Measurements from ENCODE around the gene OR6T1. TPM values are rescaled to one million over a fixed set of nuclear protein-coding genes. Genes with fewer than 3 reads are reported as not detected.

OR6T1 gene, protein sequence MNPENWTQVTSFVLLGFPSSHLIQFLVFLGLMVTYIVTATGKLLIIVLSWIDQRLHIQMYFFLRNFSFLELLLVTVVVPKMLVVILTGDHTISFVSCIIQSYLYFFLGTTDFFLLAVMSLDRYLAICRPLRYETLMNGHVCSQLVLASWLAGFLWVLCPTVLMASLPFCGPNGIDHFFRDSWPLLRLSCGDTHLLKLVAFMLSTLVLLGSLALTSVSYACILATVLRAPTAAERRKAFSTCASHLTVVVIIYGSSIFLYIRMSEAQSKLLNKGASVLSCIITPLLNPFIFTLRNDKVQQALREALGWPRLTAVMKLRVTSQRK
- not detected for polyA plus RNA-seq (ENCODE audit: insufficient read length)
- long read RNA-seq, donor 1, partial matches to known transcripts, result 0 of 1 reads
- long read RNA-seq, donor 1, other reads (novel, unspliced or antisense), result 0 of 1 reads
- long read RNA-seq, donor 2, result 0 reads
- long read RNA-seq, donor 3, result 0 reads
- long read RNA-seq, donor 4, result 0 reads
- long read RNA-seq, donor 5, result 0 reads
- long read RNA-seq, donor 6, result 0 reads
- long read RNA-seq, donor 7, result 0 reads
- long read RNA-seq, donor 8, result 0 reads

DNA sequence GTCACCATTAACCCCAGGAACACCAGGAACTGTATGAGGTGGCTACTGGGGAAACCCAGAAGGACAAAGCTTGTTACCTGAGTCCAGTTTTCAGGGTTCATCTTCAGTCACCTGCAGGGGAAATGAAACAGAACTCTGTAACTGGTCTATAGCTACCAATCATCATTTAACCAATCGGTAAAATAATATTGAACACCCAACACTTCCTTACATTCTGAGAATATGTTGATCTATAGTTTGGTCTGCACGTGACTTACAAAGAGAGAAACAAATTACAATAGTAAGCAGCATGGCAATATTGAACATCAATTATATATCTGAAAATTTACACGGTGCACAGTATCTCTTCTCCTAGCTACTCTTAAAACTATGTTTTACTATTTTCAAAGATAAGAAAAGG is at the start of gene OR6T1:
OR6T1 (minus strand) TSS at position 101 of the 400 bp plus-strand sequence; CDS start at position 101, 0 bp downstream.
- no peak for DNase-seq

DNA sequence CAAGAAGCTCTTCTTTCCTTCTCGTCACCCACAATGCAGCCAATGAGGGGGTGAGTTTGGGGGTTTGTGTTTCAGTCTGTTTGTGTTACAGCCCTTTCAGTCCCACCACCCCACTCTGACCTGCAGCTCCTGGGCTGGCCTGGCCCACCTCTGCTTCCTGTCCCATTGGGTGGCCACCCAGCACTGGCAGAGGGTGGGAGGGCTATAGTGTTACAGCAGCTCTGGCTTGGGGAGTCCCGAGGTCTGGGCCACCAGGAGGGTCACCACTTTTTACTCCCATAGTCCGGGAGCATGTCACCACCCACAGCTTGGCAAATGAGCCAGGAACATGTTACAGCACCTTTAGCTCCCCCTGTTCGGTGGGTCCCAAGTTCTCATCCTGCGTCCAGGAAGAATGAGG is 35.7 kb upstream of the OR6T1 start:
- no peak for DNase-seq

DNA sequence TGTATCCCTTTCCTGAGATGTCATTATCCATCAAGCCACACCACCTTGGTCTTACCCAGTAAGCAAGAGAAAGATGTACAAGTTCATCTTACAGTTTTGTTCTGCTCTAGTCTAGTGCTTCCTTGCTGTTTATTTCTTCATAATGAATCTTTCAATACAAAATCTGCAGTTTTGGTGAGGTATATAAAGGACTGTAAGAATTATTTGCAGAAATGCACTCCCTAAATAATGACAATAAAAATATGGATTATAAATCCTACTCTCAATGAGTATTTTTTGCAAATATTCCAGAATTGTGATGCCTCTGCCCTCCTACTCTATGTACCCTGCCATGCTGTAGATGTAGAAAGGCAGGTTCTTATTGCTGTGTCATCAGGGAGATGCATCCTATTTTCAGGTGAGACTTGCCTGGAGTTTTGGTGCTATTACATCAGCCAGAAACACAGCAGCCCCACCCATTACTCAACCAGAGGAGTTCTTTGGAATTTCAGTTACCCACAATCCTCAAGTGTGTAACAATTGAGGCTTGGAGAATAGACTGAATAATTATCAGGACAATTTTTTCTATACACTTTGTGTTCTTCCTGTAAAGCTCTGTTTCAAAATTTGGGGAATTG is 34.2 kb upstream of the OR6T1 start, which contains the start of gene OR10S1:
OR10S1 (minus strand) TSS at position 51 of the 617 bp plus-strand sequence. CDS start 117 bp downstream, outside the sequence.
- no peak for DNase-seq

DNA sequence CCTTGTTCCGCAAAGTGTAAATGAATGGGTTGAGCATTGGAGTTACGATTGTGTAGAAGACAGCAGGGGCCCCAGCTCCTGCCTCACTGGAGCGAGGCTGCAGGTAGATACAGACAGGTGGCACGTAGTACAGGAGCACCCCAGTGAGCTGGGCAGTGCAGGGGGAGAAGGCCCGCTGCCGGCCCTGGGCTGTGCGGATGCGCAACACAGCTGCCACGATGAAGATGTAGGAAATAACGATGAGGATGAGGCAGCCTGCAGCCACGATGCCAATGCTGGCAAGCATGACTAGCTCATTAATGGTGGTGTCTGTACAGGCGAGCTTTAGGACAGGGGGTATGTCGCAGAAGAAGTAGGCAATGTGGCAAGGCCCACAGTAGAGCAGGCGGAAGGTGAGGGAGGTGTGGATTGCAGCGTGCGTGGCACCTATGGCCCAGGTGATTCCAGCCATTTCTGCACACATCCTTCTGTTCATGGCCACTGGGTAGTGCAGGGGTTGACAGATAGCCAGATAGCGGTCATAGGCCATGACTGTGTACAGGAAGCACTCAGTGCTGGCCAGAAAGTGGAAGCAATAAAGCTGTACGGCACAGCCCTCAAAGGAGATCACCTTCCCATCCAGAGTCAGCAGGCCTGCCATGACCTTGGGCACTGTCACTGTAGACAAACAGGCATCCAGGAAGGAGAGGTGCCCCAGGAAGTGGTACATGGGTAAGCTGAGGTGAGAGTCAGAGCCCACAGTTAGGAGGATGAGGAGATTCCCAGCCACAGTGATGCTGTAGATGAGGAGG is 33.3 kb upstream of the OR6T1 start:
- DNase-seq, result no peak

DNA sequence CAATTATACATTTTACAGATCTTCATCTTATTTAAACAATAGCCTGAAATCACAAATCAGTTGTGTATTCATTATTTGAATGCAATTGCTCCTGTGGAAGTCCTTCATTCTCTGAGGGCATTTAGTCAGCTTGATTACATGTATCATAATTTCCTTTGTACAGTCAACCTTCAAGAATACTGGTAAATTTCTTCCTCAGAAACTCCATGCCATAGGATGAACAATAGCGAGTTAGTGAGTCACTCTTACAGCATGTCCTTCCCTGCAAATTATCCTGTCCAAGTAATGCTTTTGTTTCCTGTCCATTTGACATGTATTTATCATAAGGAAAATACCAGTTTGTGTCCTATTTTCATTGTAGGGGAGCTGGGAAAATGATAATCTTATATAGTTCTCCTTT is 30.2 kb upstream of the OR6T1 start:
- no peak for DNase-seq

DNA sequence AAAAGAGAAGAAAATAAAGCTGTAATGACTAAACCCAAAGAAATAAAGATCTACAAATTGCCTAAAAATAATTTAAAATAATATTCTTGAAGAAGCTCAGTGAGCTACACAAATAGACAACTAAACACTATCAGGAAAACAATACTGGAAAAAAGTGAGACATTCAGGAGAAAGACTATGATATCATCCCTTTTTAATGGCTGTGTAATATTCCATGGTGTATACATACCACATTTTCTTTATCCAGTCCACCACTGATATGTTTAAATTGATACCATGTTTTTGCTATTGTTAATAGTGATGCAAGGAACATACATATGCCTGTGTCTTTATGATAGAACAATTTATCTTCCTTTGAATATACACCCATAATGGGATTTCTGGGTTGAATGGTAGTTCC is 13.1 kb upstream of the OR6T1 start:
- DNase-seq, result no peak

DNA sequence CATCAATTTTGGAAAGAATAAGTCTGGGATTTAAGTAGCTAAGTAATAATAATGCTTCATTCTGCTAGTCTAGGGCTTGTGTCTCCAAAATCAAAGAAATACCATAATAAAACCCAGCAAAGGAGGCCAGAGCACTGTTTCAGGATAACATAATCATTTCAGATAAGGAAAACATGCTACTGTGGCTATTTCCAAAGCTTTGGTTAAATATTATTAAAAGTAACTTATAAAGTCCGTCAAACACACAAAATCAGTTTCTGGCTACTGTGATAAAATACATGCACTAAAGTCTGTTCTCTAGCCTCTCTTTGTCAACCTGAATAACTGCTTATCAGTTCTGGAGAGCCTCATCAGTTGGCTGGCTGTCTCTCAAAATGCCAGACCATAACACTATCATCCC is 1.5 kb upstream of the OR6T1 start:
- DNase-seq, result no peak

DNA sequence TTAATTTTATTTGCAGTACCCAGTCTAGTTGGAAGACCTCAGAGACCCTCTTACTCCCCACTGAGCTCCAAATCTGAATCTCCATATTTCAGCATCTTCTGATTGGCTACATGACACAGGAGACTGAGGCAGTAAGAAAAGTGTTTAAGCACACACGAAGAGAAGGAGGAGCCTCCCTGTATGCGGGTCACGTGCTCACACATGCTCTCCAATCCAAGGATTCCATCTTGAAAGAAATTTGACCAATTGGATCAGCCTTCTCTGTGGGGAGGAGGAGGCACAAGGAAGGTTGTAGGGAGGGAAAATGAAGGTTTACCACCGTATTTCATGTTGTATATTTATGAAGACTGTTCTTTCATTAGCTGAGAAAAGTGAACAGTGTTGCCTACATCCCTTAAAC is 1.2 kb downstream of the OR6T1 start:
- no peak for DNase-seq

DNA sequence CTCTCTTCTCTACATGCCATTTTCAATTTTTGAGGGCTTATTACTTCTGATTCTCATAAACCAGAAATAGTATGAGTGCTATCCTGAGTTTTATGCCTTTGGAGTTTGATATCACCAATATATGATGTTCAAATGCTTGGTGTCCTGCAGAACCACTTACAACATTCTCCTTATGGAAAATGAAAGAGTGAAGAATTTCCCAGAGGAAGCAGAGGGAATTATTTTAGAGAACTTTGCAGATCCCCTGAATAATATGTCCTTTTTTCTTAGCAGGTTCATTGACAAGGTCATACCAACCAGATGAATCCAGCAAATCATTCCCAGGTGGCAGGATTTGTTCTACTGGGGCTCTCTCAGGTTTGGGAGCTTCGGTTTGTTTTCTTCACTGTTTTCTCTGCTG is 4.3 kb downstream of the OR6T1 start, which contains the start of gene OR4D5:
OR4D5 (plus strand) TSS at position 301 of the 400 bp plus-strand sequence; CDS start at position 301, 0 bp downstream.
- no peak for DNase-seq

DNA sequence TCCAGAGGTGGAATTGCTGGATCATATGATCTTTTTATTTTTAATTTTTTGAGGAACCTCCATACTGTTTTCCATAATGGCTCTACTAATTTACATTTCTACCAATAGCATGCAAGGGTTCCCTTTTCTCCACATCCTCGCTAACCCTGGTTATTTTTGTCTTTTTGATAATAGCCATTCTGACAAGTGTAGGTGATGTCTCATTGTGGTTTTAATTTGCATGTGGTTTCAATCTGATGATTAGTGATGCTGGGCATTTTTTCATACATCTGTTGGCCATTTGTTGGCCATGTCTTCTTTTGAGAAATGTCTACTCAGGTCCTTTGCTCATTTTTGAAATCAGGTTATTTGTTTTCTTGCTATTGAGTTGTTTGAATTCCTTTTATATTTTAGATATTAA is 19.6 kb downstream of the OR6T1 start:
- DNase-seq, result no peak

DNA sequence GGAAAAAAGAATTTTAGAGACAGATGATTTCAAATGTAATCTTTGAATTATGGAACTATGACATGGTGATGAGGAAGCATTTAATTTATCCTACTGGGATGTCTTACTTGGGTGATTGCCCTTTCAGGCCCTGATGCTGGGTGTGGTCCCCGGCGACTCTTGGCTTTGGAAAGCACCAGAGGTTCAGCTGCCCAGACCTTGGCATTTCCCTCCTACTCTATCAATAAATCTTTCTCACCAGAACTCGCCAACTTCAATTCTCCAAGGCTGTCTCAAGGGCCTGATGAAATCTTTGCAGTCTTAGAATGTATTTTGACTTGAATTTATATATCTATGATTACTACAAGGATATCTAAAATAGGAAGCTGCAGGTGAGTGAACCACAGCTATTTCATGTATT is 22.7 kb downstream of the OR6T1 start:
- no peak for DNase-seq

DNA sequence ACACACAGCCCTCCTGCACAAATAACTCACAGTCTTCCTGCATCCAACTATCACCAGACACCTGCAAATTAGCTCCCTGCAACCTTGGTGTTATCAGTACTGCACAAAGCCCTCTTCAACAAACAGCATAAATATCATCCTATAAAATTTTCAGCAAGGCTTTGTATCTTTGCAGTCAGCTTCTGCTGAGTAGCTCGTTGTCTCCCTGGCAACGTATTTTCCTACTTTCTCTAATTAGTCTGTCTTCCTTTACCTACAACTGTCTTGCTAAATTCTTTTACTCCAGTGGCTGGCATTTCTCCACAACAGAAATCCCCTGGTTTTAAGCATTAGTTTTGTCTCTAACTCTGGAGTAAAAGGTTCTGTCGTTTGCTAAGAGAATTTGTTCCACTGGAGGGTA is 37.8 kb downstream of the OR6T1 start:
- DNase-seq, result no peak

DNA sequence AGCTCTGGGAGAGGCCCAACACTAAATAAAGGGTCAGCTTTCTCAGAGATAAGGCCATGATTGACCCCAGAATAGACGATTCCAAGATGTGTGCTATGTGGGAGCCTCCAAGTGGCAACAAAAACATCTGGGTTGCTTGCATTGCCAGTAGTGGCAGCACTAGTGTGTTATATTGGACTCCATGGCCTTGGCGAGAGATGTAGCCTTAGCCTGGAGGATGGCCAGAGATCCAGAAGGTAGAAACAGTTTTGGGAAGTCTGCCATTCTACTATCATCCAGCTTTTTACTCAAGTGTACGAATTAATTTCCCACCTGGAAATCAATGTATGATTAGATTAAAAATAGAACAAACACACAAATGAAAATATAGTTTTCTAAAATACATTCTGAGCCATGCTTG is 38.7 kb downstream of the OR6T1 start:
- no peak for DNase-seq

DNA sequence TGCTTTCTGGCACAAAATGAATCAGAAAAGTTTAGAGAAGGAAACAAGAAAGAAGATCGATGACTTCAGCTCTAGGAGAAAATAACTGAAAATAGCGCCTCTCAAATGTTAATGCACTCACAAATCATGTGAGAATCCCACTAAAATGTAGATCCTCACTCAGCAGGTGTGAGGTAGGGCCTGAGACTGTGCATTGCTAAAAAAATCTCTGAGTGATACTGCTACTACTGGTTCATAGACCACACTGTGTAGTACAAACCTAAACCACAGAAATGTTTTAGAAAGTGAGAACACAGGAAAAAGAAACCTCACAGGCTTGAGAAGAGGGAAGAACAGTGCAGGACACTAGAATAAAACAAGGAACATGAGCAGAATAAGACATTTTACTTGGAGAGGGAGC is 39.7 kb downstream of the OR6T1 start:
- no peak for DNase-seq

DNA sequence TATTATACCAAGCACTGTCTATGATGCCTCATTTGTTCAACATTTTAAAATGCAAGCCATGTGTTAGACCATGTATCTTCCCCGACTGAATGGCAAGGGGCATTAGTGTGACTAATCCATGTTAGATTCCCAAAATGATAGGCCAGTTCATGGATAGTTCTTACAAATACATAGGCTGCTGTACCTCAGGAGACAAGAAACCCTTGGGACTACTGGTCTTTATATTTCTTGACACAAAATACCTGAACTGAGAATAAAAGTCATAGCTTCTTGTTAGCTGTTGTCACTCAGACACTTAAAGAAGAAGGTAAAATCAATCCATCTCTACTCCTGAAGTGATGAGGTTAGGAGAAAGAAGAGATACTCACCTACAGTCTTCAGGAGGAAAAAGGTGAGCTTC is 41.8 kb downstream of the OR6T1 start, which contains the start of gene OR8D4:
OR8D4 (plus strand) TSS at position 301 of the 400 bp plus-strand sequence. CDS start 4,265 bp downstream, outside the sequence.
- DNase-seq, result no peak

DNA sequence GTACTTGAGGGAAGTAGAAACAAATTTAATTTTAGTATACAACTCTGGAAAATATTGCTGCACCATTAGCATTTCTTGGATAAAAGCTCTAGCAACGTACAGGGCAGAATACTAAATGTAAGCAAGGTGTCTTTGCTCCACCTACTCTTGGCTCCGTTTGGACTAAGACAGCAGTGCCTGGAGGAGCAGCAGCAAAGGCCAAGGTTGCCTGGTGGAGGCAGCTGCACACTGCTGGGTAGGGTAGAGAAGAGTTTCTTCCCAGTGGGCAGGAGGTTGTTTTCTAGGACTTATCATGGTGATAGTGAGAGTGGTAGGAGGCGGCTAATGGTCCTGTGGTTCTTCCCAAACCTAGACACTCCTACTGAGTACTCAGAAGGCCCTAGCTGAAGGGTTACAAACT is 43.8 kb downstream of the OR6T1 start:
- no peak for DNase-seq

Other genes starting within 250 kb of the OR6T1 start
- 23.5 TPM for gene ZNF202, start 202.2 kb downstream of the OR6T1 start, polyA plus RNA-seq (ENCODE audit: insufficient read length)
- not detected for gene OR6X1, start 189.3 kb downstream of the OR6T1 start, polyA plus RNA-seq (ENCODE audit: insufficient read length)
- not detected for gene OR6M1, start 137.5 kb downstream of the OR6T1 start, polyA plus RNA-seq (ENCODE audit: insufficient read length)
- gene TMEM225, start 58.2 kb downstream of the OR6T1 start, polyA plus RNA-seq (ENCODE audit: insufficient read length), result not detected
- not detected for gene OR8D4, start 41.7 kb downstream of the OR6T1 start, polyA plus RNA-seq (ENCODE audit: insufficient read length)
- gene OR4D5, start 4.2 kb downstream of the OR6T1 start, polyA plus RNA-seq (ENCODE audit: insufficient read length), result not detected
- gene OR10S1, start 33.9 kb upstream of the OR6T1 start, polyA plus RNA-seq (ENCODE audit: insufficient read length), result not detected
- not detected for gene OR10G6, start 51.3 kb upstream of the OR6T1 start, polyA plus RNA-seq (ENCODE audit: insufficient read length)
- not detected for gene OR10G4, start 69.2 kb upstream of the OR6T1 start, polyA plus RNA-seq (ENCODE audit: insufficient read length)
- gene OR10G9, start 79.2 kb upstream of the OR6T1 start, polyA plus RNA-seq (ENCODE audit: insufficient read length), result not detected
- gene OR10G8, start 83.0 kb upstream of the OR6T1 start, polyA plus RNA-seq (ENCODE audit: insufficient read length), result not detected
- not detected for gene OR10G7, start 97.5 kb upstream of the OR6T1 start, polyA plus RNA-seq (ENCODE audit: insufficient read length)
- gene VWA5A, start 171.6 kb upstream of the OR6T1 start, polyA plus RNA-seq (ENCODE audit: insufficient read length), result 13.7 TPM
- not detected for gene OR10D3, start 239.5 kb upstream of the OR6T1 start, polyA plus RNA-seq (ENCODE audit: insufficient read length)